Right lobe of liver (tissue), 6 donors: Measurements from ENCODE around the gene RASIP1. TPM values are rescaled to one million over a fixed set of nuclear protein-coding genes. Genes with fewer than 3 reads are reported as not detected.

Source experiments
- ATAC-seq, 4 donors: fragments of 200-7000 bp; cut with Tn5 transposase; one replicate each; pipeline ENCODE4 v1.9.1; 2020; ENCODE audit warnings: mild to moderate bottlenecking in 4 of 4, moderate library complexity in 4 of 4
- DNase-seq, 3 donors: peaks; one replicate each; pipeline ENCODE4 v3.0.0-alpha.2; 2020
- H3K27ac ChIP-seq, 3 donors: fragments of 200-600 bp; one replicate each; pipeline ENCODE4 v1.8.0; 2022
- H3K27me3 ChIP-seq, 2 donors: fragments of 200-600 bp; one replicate each; pipeline ENCODE4 v1.8.0; 2022
- H3K36me3 ChIP-seq, 4 donors: fragments of 200-600 bp; sonication (generic) in 1 of 4; one replicate each; pipeline versions ENCODE4 v1.5.1 to v1.8.0; 2017 to 2022; ENCODE audit warnings: control low read depth in 1 of 4
- H3K4me1 ChIP-seq, 4 donors: fragments of 200-600 bp; sonication (generic) in 1 of 4; one replicate each; pipeline versions ENCODE4 v1.5.1 to v1.8.0; 2017 to 2022; ENCODE audit warnings: control low read depth in 1 of 4
- H3K4me3 ChIP-seq, 3 donors: fragments of 200-600 bp; one replicate each; pipeline ENCODE4 v1.8.0; 2022
- H3K9me3 ChIP-seq, 4 donors: fragments of 200-600 bp; sonication (generic) in 1 of 4; one replicate each; pipeline versions ENCODE4 v1.5.1 to v1.8.0; 2017 to 2022; ENCODE audit warnings: control low read depth in 1 of 4
- POLR2A ChIP-seq: fragments of 450-650 bp; IDR thresholded peaks from one replicate; pipeline ENCODE4 v1.6.1; 2017; ENCODE audit warnings: antibody characterized with exemption, mild to moderate bottlenecking
- WGBS: methylation state at CpG from one replicate; pipeline ENCODE4 v1.1.6; 2018; ENCODE audit warnings: low coverage, low lambda C conversion rate; ENCODE audit not compliant: insufficient coverage; ENCODE audit errors: missing lambda C conversion rate; 5-methylcytosine and 5-hydroxymethylcytosine counted together
- intact Hi-C, 2 donors: fragments of 100-400 bp; cut with DNase I; formaldehyde crosslinking; loops; one replicate each; pipeline versions ENCODE4 v1.11.2 to v1.14.1; 2022
- total RNA-seq, 6 experiments: library from RNA; depleted of rRNA in 2 of 6; stranded (reverse); fragments of >200 nt in 2 of 6; fragmentation: NEBNext Ultra II Directional in 3 of 6; extraction: Animal tissue kit (Norgen Biotek cat#: 25700) in 3 of 6; gene quantifications; one replicate each; pipeline versions ENCODE4 v1.1.0 to v1.2.4, GENCODE V29; 2016 to 2023
- TF ChIP-seq, protein P1 (sequence below), 4 donors: fragments of 200-600 bp in 3 of 4; fragments of 450-650 bp in 1 of 4; IDR thresholded peaks; one replicate each; pipeline versions ENCODE4 v1.5.1 to v1.8.0; 2016 to 2022; ENCODE audit warnings: antibody characterized with exemption in 4 of 4, mild to moderate bottlenecking in 2 of 4
- donor health status: DM: no; HTN: yes; CAD: no.
- donor health status: DM: no; HTN: no; CAD: no.
- donor health status: DM: no; HTN: no; CAD: no.
- donor health status: DM: no; HTN: yes; CAD: no.
- donor health status: DM: no; HTN: yes; CAD: no.

Gene RASIP1
- total RNA-seq, 6 experiments from 2014 or later: 2.7 to 6.7 (median 4.9) TPM

DNA sequence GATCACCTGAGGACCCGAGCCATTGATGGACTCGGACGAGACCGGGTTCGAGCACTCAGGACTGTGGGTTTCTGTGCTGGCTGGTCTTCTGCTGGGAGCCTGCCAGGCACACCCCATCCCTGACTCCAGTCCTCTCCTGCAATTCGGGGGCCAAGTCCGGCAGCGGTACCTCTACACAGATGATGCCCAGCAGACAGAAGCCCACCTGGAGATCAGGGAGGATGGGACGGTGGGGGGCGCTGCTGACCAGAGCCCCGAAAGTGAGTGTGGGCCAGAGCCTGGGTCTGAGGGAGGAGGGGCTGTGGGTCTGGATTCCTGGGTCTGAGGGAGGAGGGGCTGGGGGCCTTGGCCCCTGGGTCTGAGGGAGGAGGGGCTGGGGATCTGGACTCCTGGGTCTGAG is 15.8 kb upstream of the RASIP1 start:
- Histone ChIP-seq H3K36me3 (peaks cover 0 to 11% (median 0%) of the 10 kb centered on the region in 4 donors), H3K4me3 (peak overlapping the region in 2 of 3 donors; percentile 16 to 59), H3K4me1 (peaks cover 0 to 21% (median 8%) of the 10 kb centered on the region in 4 donors), H3K27me3 (no peaks in the 10 kb centered on the region), H3K9me3 (no peaks in the 10 kb centered on the region), H3K27ac (peak overlapping the region in 1 of 3 donors; percentile 70)
- no peak for DNase-seq
- ATAC-seq: peak in 1 of 4 donors; percentile 3
- intact Hi-C loops: no loop called here
- WGBS: 20% methylated on average over 8 of the region's 11 CpGs
- peak; percentile 11 for TF ChIP-seq POLR2A
- TF ChIP-seq, protein P1, sequence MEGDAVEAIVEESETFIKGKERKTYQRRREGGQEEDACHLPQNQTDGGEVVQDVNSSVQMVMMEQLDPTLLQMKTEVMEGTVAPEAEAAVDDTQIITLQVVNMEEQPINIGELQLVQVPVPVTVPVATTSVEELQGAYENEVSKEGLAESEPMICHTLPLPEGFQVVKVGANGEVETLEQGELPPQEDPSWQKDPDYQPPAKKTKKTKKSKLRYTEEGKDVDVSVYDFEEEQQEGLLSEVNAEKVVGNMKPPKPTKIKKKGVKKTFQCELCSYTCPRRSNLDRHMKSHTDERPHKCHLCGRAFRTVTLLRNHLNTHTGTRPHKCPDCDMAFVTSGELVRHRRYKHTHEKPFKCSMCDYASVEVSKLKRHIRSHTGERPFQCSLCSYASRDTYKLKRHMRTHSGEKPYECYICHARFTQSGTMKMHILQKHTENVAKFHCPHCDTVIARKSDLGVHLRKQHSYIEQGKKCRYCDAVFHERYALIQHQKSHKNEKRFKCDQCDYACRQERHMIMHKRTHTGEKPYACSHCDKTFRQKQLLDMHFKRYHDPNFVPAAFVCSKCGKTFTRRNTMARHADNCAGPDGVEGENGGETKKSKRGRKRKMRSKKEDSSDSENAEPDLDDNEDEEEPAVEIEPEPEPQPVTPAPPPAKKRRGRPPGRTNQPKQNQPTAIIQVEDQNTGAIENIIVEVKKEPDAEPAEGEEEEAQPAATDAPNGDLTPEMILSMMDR (IDR thresholded peaks at IDR 0.05): no peak

DNA sequence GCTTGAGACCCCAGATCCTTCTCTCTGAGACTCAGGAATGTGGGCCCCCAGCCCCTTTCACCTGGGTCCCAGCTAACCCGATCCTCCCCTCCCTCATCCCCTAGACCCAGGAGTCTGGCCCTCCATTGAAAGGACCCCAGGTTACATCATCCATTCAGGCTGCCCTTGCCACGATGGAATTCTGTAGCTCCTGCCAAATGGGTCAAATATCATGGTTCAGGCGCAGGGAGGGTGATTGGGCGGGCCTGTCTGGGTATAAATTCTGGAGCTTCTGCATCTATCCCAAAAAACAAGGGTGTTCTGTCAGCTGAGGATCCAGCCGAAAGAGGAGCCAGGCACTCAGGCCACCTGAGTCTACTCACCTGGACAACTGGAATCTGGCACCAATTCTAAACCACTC is 15.4 kb upstream of the RASIP1 start:
- Histone ChIP-seq H3K9me3 (no peaks in the 10 kb centered on the region), H3K36me3 (peaks cover 0 to 11% (median 0%) of the 10 kb centered on the region in 4 donors), H3K27me3 (no peaks in the 10 kb centered on the region), H3K27ac (peak overlapping the region in 1 of 3 donors; percentile 70), H3K4me3 (peak overlapping the region in 2 of 3 donors; percentile 16 to 59), H3K4me1 (peaks cover 0 to 21% (median 8%) of the 10 kb centered on the region in 4 donors)
- DNase-seq (peak; percentile 43 to 73 (median 70)), ATAC-seq (peak; percentile 57 to 75 (median 68))
- intact Hi-C loops: no loop called here
- peak; percentile 95 for TF ChIP-seq POLR2A
- TF ChIP-seq, protein P1 (IDR thresholded peaks at IDR 0.05): no peak
- 26% methylated on average over 4 of the region's 5 CpGs for WGBS

DNA sequence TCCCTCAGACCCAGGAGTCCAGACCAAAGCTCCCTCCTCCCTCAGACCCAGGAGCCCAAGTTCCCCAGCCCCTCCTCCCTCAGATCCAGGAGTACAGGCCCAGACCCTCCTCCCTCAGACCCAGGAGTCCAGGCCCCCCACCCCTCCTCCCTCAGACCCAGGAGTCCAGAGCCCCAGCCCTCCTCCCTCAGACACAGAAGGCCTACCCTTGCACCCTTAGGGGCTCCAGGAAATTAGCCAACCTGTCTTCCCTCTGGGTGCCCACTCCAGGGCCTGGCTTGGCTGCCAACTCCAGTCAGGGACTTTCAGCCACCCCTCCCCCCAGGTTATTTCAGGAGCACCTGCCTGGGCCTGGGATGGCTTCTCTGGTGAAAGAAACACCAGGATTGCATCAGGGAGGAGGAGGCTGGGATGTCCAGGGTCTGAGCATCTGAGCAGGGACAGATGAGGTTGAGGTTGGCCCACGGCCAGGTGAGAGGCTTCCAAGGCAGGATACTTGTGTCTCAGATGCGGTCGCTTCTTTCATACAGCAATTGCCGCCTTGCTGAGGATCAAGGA is 14.8 kb upstream of the RASIP1 start, which contains the start of gene FGF21:
Gene FGF21, plus strand, starts transcription at position 441 of the 558 bp plus-strand sequence. CDS start 713 bp downstream, outside the sequence.
- ATAC-seq (peak; percentile 24 to 73 (median 28)), DNase-seq (peak in 1 of 3 donors; percentile 48)
- TF ChIP-seq, protein P1 (IDR thresholded peaks at IDR 0.05): no peak
- TF ChIP-seq POLR2A: no peak

DNA sequence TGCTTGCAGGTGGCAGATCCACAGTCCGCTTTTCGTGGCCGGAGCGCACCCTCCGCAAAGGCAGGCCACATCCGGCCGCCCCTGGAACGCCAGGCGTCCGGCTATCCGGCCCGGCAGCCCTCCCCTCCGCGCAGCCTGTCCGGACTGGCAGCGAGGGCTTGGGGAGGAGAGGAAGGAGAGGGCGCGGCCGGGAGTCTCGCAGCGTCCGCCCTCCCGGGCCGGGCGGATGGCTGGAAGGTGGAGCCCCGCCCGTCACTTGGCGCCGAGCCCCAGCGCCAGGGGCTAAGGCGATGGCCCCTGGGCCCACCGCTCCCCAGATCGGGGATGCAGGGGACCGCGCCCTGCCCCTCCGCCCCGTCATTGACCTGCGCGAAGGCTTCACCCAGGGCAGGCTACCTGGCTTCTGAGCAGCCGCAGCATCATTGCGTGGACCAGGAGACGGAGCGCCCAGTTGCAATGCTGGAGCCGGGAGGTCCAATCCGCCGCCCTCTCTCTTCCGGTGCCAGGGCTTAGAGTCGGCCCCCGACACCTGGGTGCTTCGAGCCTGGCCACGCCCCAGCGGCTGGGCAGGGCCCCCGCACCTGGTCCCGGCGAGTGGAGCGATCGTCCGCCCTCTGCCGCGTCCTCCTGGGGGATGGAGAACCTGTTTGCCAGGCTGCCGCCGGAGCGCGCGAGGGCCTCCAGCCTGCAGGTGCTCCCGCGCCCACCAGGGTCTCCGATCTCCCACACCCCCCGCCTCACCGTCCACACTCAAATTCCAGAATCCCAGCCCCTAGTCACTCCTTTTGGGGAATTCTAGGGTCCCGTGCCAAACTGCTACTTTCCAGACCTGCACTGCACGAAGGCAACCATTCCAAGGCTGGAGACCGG is 12.3 kb upstream of the RASIP1 start, which contains the start of gene FUT1:
Gene FUT1, minus strand, starts transcription at position 146 of the 870 bp plus-strand sequence. CDS start 1,360 bp downstream, outside the sequence.
- DNase-seq (peak in 2 of 3 donors; percentile 59 to 74), ATAC-seq (peak; percentile 28 to 65 (median 62))
- Histone ChIP-seq H3K27ac (peak within 1 kb of the TSS; percentile 19 to 41 (median 36)), H3K4me1 (peaks cover 0 to 17% (median 4%) of the 10 kb centered on the region in 4 donors), H3K4me3 (peak within 1 kb of the TSS; percentile 22 to 35 (median 26)), H3K36me3 (no peaks in the 10 kb centered on the region), H3K27me3 (no peaks in the 10 kb centered on the region), H3K9me3 (no peaks in the 10 kb centered on the region)
- intact Hi-C loops: no loop called here
- TF ChIP-seq POLR2A: peak; percentile 14
- TF ChIP-seq, protein P1 (IDR thresholded peaks at IDR 0.05): no peak
- 21% methylated on average over 8 of the region's 73 CpGs for WGBS

More for the DNA sequence above, 14.8 kb upstream of the RASIP1 start, which contains the start of gene FGF21:
- intact Hi-C loops: no loop called here
- H3K27ac ChIP-seq: peak within 1 kb of the TSS in 2 of 3 donors; percentile 24 to 70
- WGBS: no CpG with 5 or more reads among the region's 4 CpGs
- H3K4me1 ChIP-seq: peaks cover 0 to 21% (median 8%) of the 10 kb centered on the region in 4 donors
- no peaks in the 10 kb centered on the region for H3K27me3 ChIP-seq
- H3K9me3 ChIP-seq: no peaks in the 10 kb centered on the region
- peaks cover 0 to 11% (median 0%) of the 10 kb centered on the region in 4 donors for H3K36me3 ChIP-seq
- H3K4me3 ChIP-seq: peak within 1 kb of the TSS in 2 of 3 donors; percentile 16 to 59
